ENCODE results near the gene ZNF723. TPM values are rescaled to one million over a fixed set of nuclear protein-coding genes. Genes with fewer than 3 reads are reported as not detected.
A peak's percentile ranks its signal among the peaks of the same experiment; 100 is the strongest.

ZNF723 gene
- total RNA-seq, 1 donor from 2014 or later = not detected

GRCh38 chr19:22882797-22883196 lies 50.7 kb downstream of the ZNF723 start:
- no peaks in the 10 kb centered on the region for H3K36me3 ChIP-seq (ENCODE audit: insufficient read depth, low read length)
- no peaks in the 10 kb centered on the region for H4K20me1 ChIP-seq (ENCODE audit: insufficient read depth, low read length)
- H3K36me3 Mint-ChIP-seq (ENCODE audit: low read depth, unreplicated experiment) = no peaks in the 10 kb centered on the region
- H3K4me1 Mint-ChIP-seq (ENCODE audit: low read depth, unreplicated experiment) = no peaks in the 10 kb centered on the region
- H3K27me3 ChIP-seq (ENCODE audit: insufficient read depth, low read length) = no peaks in the 10 kb centered on the region
- TF ChIP-seq CTCF (IDR thresholded peaks at IDR 0.05; ENCODE audit: insufficient read depth, low read depth, low read length) = no peak
- TF ChIP-seq EZH2 (IDR thresholded peaks at IDR 0.05; ENCODE audit: insufficient read depth, low read length) = no peak
- no peak overlapping the region for H3K9ac ChIP-seq (ENCODE audit: low read length)
- FAIRE-seq (no peak), DNase-seq (ENCODE audit: low read depth) (peak; percentile 0)
- no peaks in the 10 kb centered on the region for H3K27me3 Mint-ChIP-seq (ENCODE audit: low read depth, unreplicated experiment)
- no peaks in the 10 kb centered on the region for H3K4me1 ChIP-seq (ENCODE audit: insufficient read depth, low read length)
- no peak overlapping the region for H2AFZ ChIP-seq (ENCODE audit: low read depth, low read length)
- H3K9me3 Mint-ChIP-seq (ENCODE audit: unreplicated experiment) = peaks cover 20% of the 10 kb centered on the region
- H3K9me3 ChIP-seq (ENCODE audit: insufficient read depth, low read depth, low read length) = peaks cover 13% of the 10 kb centered on the region
- no peak overlapping the region for H3K4me2 ChIP-seq (ENCODE audit: low read length)
- H3K4me3 ChIP-seq (ENCODE audit: insufficient read depth, low read depth, low read length) = no peak overlapping the region
- no peak overlapping the region for H3K27ac ChIP-seq (ENCODE audit: low read depth, low read length)
- no peak overlapping the region for H3K4me3 Mint-ChIP-seq (ENCODE audit: unreplicated experiment)
- H3K79me2 ChIP-seq (ENCODE audit: insufficient read depth, low read length) = no peaks in the 10 kb centered on the region
- H3K27ac Mint-ChIP-seq (ENCODE audit: unreplicated experiment) = no peak overlapping the region

GRCh38 chr19:22893855-22894270 lies 61.8 kb downstream of the ZNF723 start:
- H3K36me3 Mint-ChIP-seq (ENCODE audit: low read depth, unreplicated experiment) = no peaks in the 10 kb centered on the region
- no peak overlapping the region for H3K4me2 ChIP-seq (ENCODE audit: low read length)
- no peak overlapping the region for H3K4me3 Mint-ChIP-seq (ENCODE audit: unreplicated experiment)
- H3K4me1 ChIP-seq (ENCODE audit: insufficient read depth, low read length) = no peaks in the 10 kb centered on the region
- H3K27ac ChIP-seq (ENCODE audit: low read depth, low read length) = no peak overlapping the region
- no peaks in the 10 kb centered on the region for H4K20me1 ChIP-seq (ENCODE audit: insufficient read depth, low read length)
- peaks cover 4% of the 10 kb centered on the region for H3K9me3 ChIP-seq (ENCODE audit: insufficient read depth, low read depth, low read length)
- no peaks in the 10 kb centered on the region for H3K27me3 Mint-ChIP-seq (ENCODE audit: low read depth, unreplicated experiment)
- H3K79me2 ChIP-seq (ENCODE audit: insufficient read depth, low read length) = no peaks in the 10 kb centered on the region
- no peak overlapping the region for H3K9ac ChIP-seq (ENCODE audit: low read length)
- H3K27me3 ChIP-seq (ENCODE audit: insufficient read depth, low read length) = no peaks in the 10 kb centered on the region
- H2AFZ ChIP-seq (ENCODE audit: low read depth, low read length) = no peak overlapping the region
- DNase-seq (ENCODE audit: low read depth) = no peak
- no peak overlapping the region for H3K4me3 ChIP-seq (ENCODE audit: insufficient read depth, low read depth, low read length)
- H3K9me3 Mint-ChIP-seq (ENCODE audit: unreplicated experiment) = peaks cover 15% of the 10 kb centered on the region
- no peak for FAIRE-seq
- TF ChIP-seq CTCF (IDR thresholded peaks at IDR 0.05; ENCODE audit: insufficient read depth, low read depth, low read length) = no peak
- no peak for TF ChIP-seq EZH2 (IDR thresholded peaks at IDR 0.05; ENCODE audit: insufficient read depth, low read length)
- H3K4me1 Mint-ChIP-seq (ENCODE audit: low read depth, unreplicated experiment) = no peaks in the 10 kb centered on the region
- H3K27ac Mint-ChIP-seq (ENCODE audit: unreplicated experiment) = no peak overlapping the region
- no peaks in the 10 kb centered on the region for H3K36me3 ChIP-seq (ENCODE audit: insufficient read depth, low read length)

- peaks cover 34% of the 10 kb centered on the region for H3K9me3 Mint-ChIP-seq (ENCODE audit: unreplicated experiment)
- H3K27me3 ChIP-seq (ENCODE audit: insufficient read depth, low read length) = no peaks in the 10 kb centered on the region
- no peaks in the 10 kb centered on the region for H3K4me1 ChIP-seq (ENCODE audit: insufficient read depth, low read length)
- no peak overlapping the region for H3K4me2 ChIP-seq (ENCODE audit: low read length)
- no peaks in the 10 kb centered on the region for H3K79me2 ChIP-seq (ENCODE audit: insufficient read depth, low read length)
- no peaks in the 10 kb centered on the region for H3K36me3 ChIP-seq (ENCODE audit: insufficient read depth, low read length)
- peaks cover 11% of the 10 kb centered on the region for H3K9me3 ChIP-seq (ENCODE audit: insufficient read depth, low read depth, low read length)
- H4K20me1 ChIP-seq (ENCODE audit: insufficient read depth, low read length) = no peaks in the 10 kb centered on the region
- TF ChIP-seq CTCF (IDR thresholded peaks at IDR 0.05; ENCODE audit: insufficient read depth, low read depth, low read length) = no peak
- TF ChIP-seq EZH2 (IDR thresholded peaks at IDR 0.05; ENCODE audit: insufficient read depth, low read length) = no peak
- no peaks in the 10 kb centered on the region for H3K27me3 Mint-ChIP-seq (ENCODE audit: low read depth, unreplicated experiment)
- no peak overlapping the region for H3K4me3 Mint-ChIP-seq (ENCODE audit: unreplicated experiment)
- peaks cover 3% of the 10 kb centered on the region for H3K36me3 Mint-ChIP-seq (ENCODE audit: low read depth, unreplicated experiment)
- no peak overlapping the region for H3K27ac Mint-ChIP-seq (ENCODE audit: unreplicated experiment)
- H3K27ac ChIP-seq (ENCODE audit: low read depth, low read length) = no peak overlapping the region
- no peak for DNase-seq (ENCODE audit: low read depth)
- H2AFZ ChIP-seq (ENCODE audit: low read depth, low read length) = no peak overlapping the region
- no peak for FAIRE-seq
- no peak overlapping the region for H3K4me3 ChIP-seq (ENCODE audit: insufficient read depth, low read depth, low read length)
- no peaks in the 10 kb centered on the region for H3K4me1 Mint-ChIP-seq (ENCODE audit: low read depth, unreplicated experiment)
- H3K9ac ChIP-seq (ENCODE audit: low read length) = no peak overlapping the region
These were observed 69.5 kb downstream of the ZNF723 start for GRCh38 chr19:22901431-22902130.

All from astrocyte (in vitro differentiated cells and primary cell).